Muscle of leg (tissue), 16 donors: Measurements from ENCODE around the gene VSIG10. TPM values are rescaled to one million over a fixed set of nuclear protein-coding genes. Genes with fewer than 3 reads are reported as not detected.
A peak's percentile ranks its signal among the peaks of the same experiment; 100 is the strongest.

ENCODE experiments used
- DNase-seq: peaks from one replicate; pipeline ENCODE4 v3.0.0; 2013
- H3K27ac ChIP-seq: one replicate; pipeline ENCODE4 v1.5.1; 2013; ENCODE audit warnings: mild to moderate bottlenecking, low read length, control low read depth
- H3K27me3 ChIP-seq: one replicate; pipeline ENCODE4 v1.6.1; 2013; ENCODE audit warnings: low read length; ENCODE audit not compliant: control insufficient read depth, insufficient read depth
- H3K36me3 ChIP-seq: one replicate; pipeline ENCODE4 v1.6.1; 2013; ENCODE audit warnings: low read length; ENCODE audit not compliant: control insufficient read depth, insufficient read depth
- H3K4me1 ChIP-seq: one replicate; pipeline ENCODE4 v1.6.1; 2013; ENCODE audit warnings: low read length; ENCODE audit not compliant: control insufficient read depth, insufficient read depth
- H3K4me3 ChIP-seq: one replicate; pipeline ENCODE4 v1.5.1; 2013; ENCODE audit warnings: low read length, control low read depth
- H3K9me3 ChIP-seq: replicated peaks from 2 replicates; pipeline ENCODE4 v1.6.1; 2013; ENCODE audit warnings: low read depth, low read length; ENCODE audit not compliant: control insufficient read depth
- WGBS: methylation state at CpG from one replicate; pipeline ENCODE4 v1.1.5; 2013; ENCODE audit warnings: missing lambda C conversion rate; ENCODE audit not compliant: insufficient coverage; 5-methylcytosine and 5-hydroxymethylcytosine counted together
- long read RNA-seq, 11 donors: transcript quantifications; one replicate each; lab custom pipeline, GENCODE V29; 2026
- polyA plus RNA-seq, 8 donors: library from polyadenylated mRNA; unstranded; fragments of 120-200 nt; gene quantifications; one replicate each; pipeline versions ENCODE4 v1.2.1 to v1.2.3, GENCODE V29; 2013; ENCODE audit warnings: inconsistent platforms in 1 of 8, low replicate concordance in 1 of 8; ENCODE audit not compliant: insufficient read length in 8 of 8, insufficient read depth in 1 of 8
- total RNA-seq: library from RNA; stranded (reverse); fragments of 120-200 nt; gene quantifications from one replicate; pipeline ENCODE4 v1.2.4, GENCODE V29; 2013

VSIG10 gene, protein sequence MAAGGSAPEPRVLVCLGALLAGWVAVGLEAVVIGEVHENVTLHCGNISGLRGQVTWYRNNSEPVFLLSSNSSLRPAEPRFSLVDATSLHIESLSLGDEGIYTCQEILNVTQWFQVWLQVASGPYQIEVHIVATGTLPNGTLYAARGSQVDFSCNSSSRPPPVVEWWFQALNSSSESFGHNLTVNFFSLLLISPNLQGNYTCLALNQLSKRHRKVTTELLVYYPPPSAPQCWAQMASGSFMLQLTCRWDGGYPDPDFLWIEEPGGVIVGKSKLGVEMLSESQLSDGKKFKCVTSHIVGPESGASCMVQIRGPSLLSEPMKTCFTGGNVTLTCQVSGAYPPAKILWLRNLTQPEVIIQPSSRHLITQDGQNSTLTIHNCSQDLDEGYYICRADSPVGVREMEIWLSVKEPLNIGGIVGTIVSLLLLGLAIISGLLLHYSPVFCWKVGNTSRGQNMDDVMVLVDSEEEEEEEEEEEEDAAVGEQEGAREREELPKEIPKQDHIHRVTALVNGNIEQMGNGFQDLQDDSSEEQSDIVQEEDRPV
- total RNA-seq (11.8 TPM), polyA plus RNA-seq (10 to 100 TPM in 4 of 8 donors, 1 to 10 TPM in 4; 7.7 to 14.7 (median 10.2) TPM)
- long read RNA-seq, donor 1, partial matches to known transcripts, result 0 of 1 reads
- long read RNA-seq, donor 1, other reads (novel, unspliced or antisense), result 0 of 1 reads
- long read RNA-seq, donor 2, result 0 reads
- long read RNA-seq, donor 3, partial matches to known transcripts, result 85 of 88 reads
- long read RNA-seq, donor 3, other reads (novel, unspliced or antisense), result 0 of 88 reads
- long read RNA-seq, donor 4, result 0 reads
- long read RNA-seq, donor 5, partial matches to known transcripts, result 991 of 1,029 reads
- long read RNA-seq, donor 5, other reads (novel, unspliced or antisense), result 34 of 1,029 reads
- long read RNA-seq, donor 6, partial matches to known transcripts, result 739 of 1,205 reads
- long read RNA-seq, donor 6, other reads (novel, unspliced or antisense), result 465 of 1,205 reads
- long read RNA-seq, donor 7, partial matches to known transcripts, result 539 of 758 reads
- long read RNA-seq, donor 7, other reads (novel, unspliced or antisense), result 215 of 758 reads
- long read RNA-seq, donor 8, partial matches to known transcripts, result 14 of 241 reads
- long read RNA-seq, donor 8, other reads (novel, unspliced or antisense), result 224 of 241 reads
- long read RNA-seq, donor 9, partial matches to known transcripts, result 0 of 1 reads
- long read RNA-seq, donor 9, other reads (novel, unspliced or antisense), result 0 of 1 reads
- long read RNA-seq, donor 10, partial matches to known transcripts, result 0 of 4 reads
- long read RNA-seq, donor 10, other reads (novel, unspliced or antisense), result 0 of 4 reads
- long read RNA-seq, donor 11, partial matches to known transcripts, result 0 of 4 reads
- long read RNA-seq, donor 11, other reads (novel, unspliced or antisense), result 0 of 4 reads

GRCh38 chr12:118103601-118104382 is at the start of gene VSIG10:
Gene VSIG10, minus strand, starts transcription at chr12:118104011. Its CDS starts 340 bp downstream, at chr12:118103671.
- peaks cover 5% of the 10 kb centered on the region for H3K4me1 ChIP-seq
- peak; percentile 83 for DNase-seq
- WGBS, result under 1% methylated on average over 74 of the region's 75 CpGs
- no peaks in the 10 kb centered on the region for H3K9me3 ChIP-seq
- H3K36me3 ChIP-seq, result no peaks in the 10 kb centered on the region
- H3K27ac ChIP-seq, result peak within 1 kb of the TSS; percentile 47
- H3K27me3 ChIP-seq, result no peaks in the 10 kb centered on the region
- H3K4me3 ChIP-seq, result peak within 1 kb of the TSS; percentile 68

DNA sequence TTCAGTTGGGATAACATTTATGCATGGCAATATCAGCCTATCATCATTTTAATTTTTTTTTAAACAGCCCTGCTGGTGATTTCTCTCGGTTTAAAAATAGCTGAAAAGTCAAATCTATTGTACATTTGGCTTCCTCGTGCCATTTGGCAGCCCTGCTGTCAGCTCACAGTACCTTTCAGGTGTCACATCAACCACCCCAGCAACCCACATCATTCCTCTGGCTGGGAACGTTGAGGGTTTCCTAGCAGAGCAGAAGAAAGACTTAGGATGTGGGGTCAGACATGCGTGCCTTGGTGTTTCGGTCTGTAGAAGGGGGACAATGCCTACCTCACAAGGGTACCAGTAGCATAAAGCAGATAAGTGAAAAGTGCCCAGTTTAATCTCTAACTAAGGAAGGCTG is 47.9 kb upstream of the VSIG10 start:
- Histone ChIP-seq H3K4me3 (no peak overlapping the region), H3K27ac (no peak overlapping the region), H3K27me3 (no peaks in the 10 kb centered on the region), H3K9me3 (no peaks in the 10 kb centered on the region), H3K4me1 (no peaks in the 10 kb centered on the region), H3K36me3 (peaks cover 26% of the 10 kb centered on the region)
- no peak for DNase-seq
- WGBS, result 89% methylated on average over 4 of the region's 5 CpGs

- no peaks in the 10 kb centered on the region for H3K27me3 ChIP-seq
- 51% methylated on average over 3 of the region's 7 CpGs for WGBS
- no peaks in the 10 kb centered on the region for H3K9me3 ChIP-seq
- no peaks in the 10 kb centered on the region for H3K4me1 ChIP-seq
- no peak for DNase-seq
- H3K4me3 ChIP-seq, result no peak overlapping the region
- peaks cover 33% of the 10 kb centered on the region for H3K36me3 ChIP-seq
- H3K27ac ChIP-seq, result no peak overlapping the region
Measured at GRCh38 chr12:118150625-118151024, 46.8 kb upstream of the VSIG10 start.

- no peak for DNase-seq
- no peak overlapping the region for H3K27ac ChIP-seq
- no peaks in the 10 kb centered on the region for H3K27me3 ChIP-seq
- H3K4me1 ChIP-seq, result no peaks in the 10 kb centered on the region
- no peak overlapping the region for H3K4me3 ChIP-seq
- H3K9me3 ChIP-seq, result no peaks in the 10 kb centered on the region
- WGBS, result 67% methylated on average over 1 of the region's 5 CpGs
- H3K36me3 ChIP-seq, result peaks cover 51% of the 10 kb centered on the region
Measured at GRCh38 chr12:118148287-118148686, 44.5 kb upstream of the VSIG10 start.

DNA sequence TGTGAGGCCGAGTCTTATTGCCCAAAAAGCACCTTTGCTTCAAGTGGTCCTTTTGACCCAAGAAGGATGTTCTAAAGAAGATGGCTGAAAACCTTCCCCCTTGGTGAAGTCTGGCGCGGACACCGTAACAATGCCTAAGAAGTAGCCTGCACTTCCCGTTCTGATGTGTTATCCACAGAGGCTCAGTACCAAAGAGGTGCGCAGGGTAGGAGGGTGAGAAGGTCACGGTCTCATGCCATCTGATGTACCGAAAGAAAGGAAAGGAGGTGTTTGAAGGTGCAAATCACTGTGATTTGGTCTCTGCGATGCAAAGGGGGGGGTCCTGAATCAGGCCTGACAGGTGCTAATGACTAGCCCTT is 42.0 kb upstream of the VSIG10 start:
- no peak overlapping the region for H3K27ac ChIP-seq
- no peaks in the 10 kb centered on the region for H3K4me1 ChIP-seq
- DNase-seq, result no peak
- WGBS, result 78% methylated on average over 8 of the region's 9 CpGs
- H3K36me3 ChIP-seq, result peaks cover 51% of the 10 kb centered on the region
- H3K9me3 ChIP-seq, result no peaks in the 10 kb centered on the region
- no peaks in the 10 kb centered on the region for H3K27me3 ChIP-seq
- no peak overlapping the region for H3K4me3 ChIP-seq

DNA sequence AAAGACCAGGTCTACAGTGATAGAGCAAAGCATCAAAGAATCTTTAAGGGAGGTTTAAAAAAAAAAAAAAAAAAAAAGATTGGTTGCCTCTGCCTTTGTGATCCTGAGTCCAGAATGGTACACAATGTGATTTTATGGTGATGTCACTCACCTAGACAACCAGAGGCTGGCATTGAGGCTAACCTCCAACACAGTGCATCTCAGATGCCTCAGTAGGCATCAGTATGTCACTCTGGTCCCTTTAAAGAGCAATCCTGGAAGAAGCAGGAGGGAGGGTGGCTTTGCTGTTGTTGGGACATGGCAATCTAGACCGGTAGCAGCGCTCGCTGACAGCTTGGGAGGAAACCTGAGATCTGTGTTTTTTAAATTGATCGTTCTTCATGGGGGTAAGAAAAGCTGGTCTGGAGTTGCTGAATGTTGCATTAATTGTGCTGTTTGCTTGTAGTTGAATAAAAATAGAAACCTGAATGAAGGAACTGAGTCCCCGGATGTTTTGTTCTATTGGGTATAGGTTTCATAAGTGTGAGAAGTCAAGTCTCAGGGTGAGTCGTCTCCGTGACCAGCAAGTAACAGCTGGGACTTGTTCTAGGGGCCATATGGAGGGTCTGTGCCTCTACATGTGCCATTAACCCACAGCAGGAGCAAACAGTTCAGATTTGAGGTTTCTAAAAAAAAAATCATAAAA is 41.4 kb upstream of the VSIG10 start:
- Histone ChIP-seq H3K4me1 (no peaks in the 10 kb centered on the region), H3K36me3 (peaks cover 52% of the 10 kb centered on the region), H3K27me3 (no peaks in the 10 kb centered on the region), H3K4me3 (no peak overlapping the region), H3K9me3 (no peaks in the 10 kb centered on the region), H3K27ac (no peak overlapping the region)
- DNase-seq, result no peak
- 77% methylated on average over 7 of the region's 7 CpGs for WGBS

- no peak for DNase-seq
- Histone ChIP-seq H3K4me3 (no peak overlapping the region), H3K36me3 (peaks cover 56% of the 10 kb centered on the region), H3K4me1 (no peaks in the 10 kb centered on the region), H3K27ac (no peak overlapping the region), H3K9me3 (no peaks in the 10 kb centered on the region), H3K27me3 (no peaks in the 10 kb centered on the region)
- WGBS, result 92% methylated on average over 13 of the region's 13 CpGs
Measured at GRCh38 chr12:118144499-118144898, 40.7 kb upstream of the VSIG10 start.

- H3K4me3 ChIP-seq, result no peak overlapping the region
- no peaks in the 10 kb centered on the region for H3K27me3 ChIP-seq
- no peak overlapping the region for H3K27ac ChIP-seq
- H3K4me1 ChIP-seq, result peaks cover 7% of the 10 kb centered on the region
- 100% methylated on average over 5 of the region's 8 CpGs for WGBS
- no peaks in the 10 kb centered on the region for H3K9me3 ChIP-seq
- H3K36me3 ChIP-seq, result peaks cover 54% of the 10 kb centered on the region
- DNase-seq, result no peak
Measured at GRCh38 chr12:118140825-118141224, 37.0 kb upstream of the VSIG10 start.
